ENCODE measurements around the gene OPCML. TPM values are rescaled to one million over a fixed set of nuclear protein-coding genes. Genes with fewer than 3 reads are reported as not detected.

Gene OPCML
- total RNA-seq, 2 donors from 2014 or later, result not detected

DNA sequence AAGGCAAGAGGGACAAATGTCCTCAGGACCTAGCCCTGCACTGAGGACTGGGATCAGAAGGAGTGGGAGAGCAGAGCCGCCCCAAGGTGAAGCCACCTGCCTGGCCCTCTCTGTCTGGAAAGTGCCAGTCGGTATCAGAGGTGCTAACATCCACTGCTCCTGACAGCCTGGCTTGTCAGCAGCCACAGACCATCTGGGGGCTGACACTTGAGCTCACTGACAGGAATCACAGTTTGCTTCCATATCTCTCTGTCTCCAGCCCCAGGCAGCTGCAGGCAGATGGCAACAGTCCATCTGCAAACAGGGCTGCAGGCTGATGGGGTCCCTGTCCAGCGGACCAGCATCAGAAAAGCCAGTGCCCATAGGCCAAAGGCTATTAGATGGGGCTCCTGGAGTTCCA, 5.5 kb downstream of the OPCML start:
- Mint-ChIP-seq H3K27ac (no peak overlapping the region), H3K36me3 (ENCODE audit: low read depth) (peaks cover 3% of the 10 kb centered on the region), H3K4me1 (no peaks in the 10 kb centered on the region), H3K27me3 (peaks cover 35% of the 10 kb centered on the region), H3K4me3 (no peak overlapping the region)
- H3K9me3 ChIP-seq (ENCODE audit: control insufficient read depth, low read length, poor library complexity, severe bottlenecking), result no peaks in the 10 kb centered on the region
- ATAC-seq (no peak), DNase-seq (no peak)

GRCh38 chr11:133525976-133526375, 6.3 kb downstream of the OPCML start:
- H3K27ac Mint-ChIP-seq, result no peak overlapping the region
- no peaks in the 10 kb centered on the region for H3K9me3 ChIP-seq (ENCODE audit: control insufficient read depth, low read length, poor library complexity, severe bottlenecking)
- H3K27me3 Mint-ChIP-seq, result peaks cover 27% of the 10 kb centered on the region
- no peaks in the 10 kb centered on the region for H3K4me1 Mint-ChIP-seq
- H3K4me3 Mint-ChIP-seq, result no peak overlapping the region
- H3K36me3 Mint-ChIP-seq (ENCODE audit: low read depth), result no peaks in the 10 kb centered on the region
- no peak for DNase-seq
- ATAC-seq, result no peak

- Mint-ChIP-seq H3K27me3 (peaks cover 14% of the 10 kb centered on the region), H3K36me3 (ENCODE audit: low read depth) (no peaks in the 10 kb centered on the region), H3K4me1 (no peaks in the 10 kb centered on the region), H3K27ac (no peak overlapping the region), H3K4me3 (no peak overlapping the region)
- DNase-seq, result no peak
- ATAC-seq, result no peak
- H3K9me3 ChIP-seq (ENCODE audit: control insufficient read depth, low read length, poor library complexity, severe bottlenecking), result no peaks in the 10 kb centered on the region
Observed at GRCh38 chr11:133524488-133524887, 7.8 kb downstream of the OPCML start.

DNA sequence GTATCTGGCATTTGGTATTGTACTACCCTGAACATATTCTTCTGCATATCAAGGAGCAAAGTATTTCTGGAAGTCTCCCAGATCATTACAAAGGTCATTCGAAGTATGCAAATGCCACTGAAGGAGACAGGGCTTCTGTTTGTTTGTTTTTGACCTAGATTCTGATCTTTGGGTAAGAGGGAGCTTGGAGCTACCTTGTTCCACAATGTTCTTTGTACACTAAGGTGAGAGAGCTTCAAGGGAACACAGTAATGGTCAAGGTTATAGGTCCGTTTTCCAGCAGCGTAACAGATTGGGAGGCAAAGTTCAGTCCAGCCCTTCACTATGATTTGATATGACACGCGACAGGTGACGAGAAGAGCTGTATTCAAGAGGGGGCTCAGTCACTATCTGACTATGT, 10.0 kb downstream of the OPCML start:
- H3K9me3 ChIP-seq (ENCODE audit: control insufficient read depth, low read length, poor library complexity, severe bottlenecking), result no peaks in the 10 kb centered on the region
- no peaks in the 10 kb centered on the region for H3K4me1 Mint-ChIP-seq
- ATAC-seq, result no peak
- no peak for DNase-seq
- H3K27me3 Mint-ChIP-seq, result no peaks in the 10 kb centered on the region
- no peaks in the 10 kb centered on the region for H3K36me3 Mint-ChIP-seq (ENCODE audit: low read depth)
- H3K27ac Mint-ChIP-seq, result no peak overlapping the region
- no peak overlapping the region for H3K4me3 Mint-ChIP-seq

- Mint-ChIP-seq H3K4me3 (no peak overlapping the region), H3K27ac (no peak overlapping the region), H3K27me3 (no peaks in the 10 kb centered on the region), H3K36me3 (ENCODE audit: low read depth) (no peaks in the 10 kb centered on the region), H3K4me1 (no peaks in the 10 kb centered on the region)
- ATAC-seq (no peak), DNase-seq (no peak)
- H3K9me3 ChIP-seq (ENCODE audit: control insufficient read depth, low read length, poor library complexity, severe bottlenecking), result no peaks in the 10 kb centered on the region
Observed at GRCh38 chr11:133521502-133521901, 10.8 kb downstream of the OPCML start.

DNA sequence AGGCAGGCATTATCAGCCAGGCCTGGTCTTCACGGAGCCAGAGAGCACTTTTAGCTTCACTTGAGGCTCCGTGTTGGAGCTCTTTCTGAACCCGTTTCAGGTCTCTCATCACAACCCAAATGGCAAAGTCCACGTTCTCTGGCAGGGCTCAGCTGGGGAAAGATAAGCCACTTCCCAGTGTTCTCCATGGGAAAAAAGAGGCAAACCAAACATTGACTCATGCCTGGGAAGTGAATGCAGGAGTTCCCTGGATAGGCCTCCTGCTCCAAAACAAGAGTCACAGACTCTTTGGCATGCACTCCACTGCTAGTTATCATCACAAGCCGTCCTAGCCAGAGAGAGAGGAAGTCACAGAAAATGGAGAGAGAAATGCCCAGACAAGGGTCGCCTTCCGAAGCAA, 11.6 kb downstream of the OPCML start:
- ATAC-seq (no peak), DNase-seq (no peak)
- Mint-ChIP-seq H3K4me1 (no peaks in the 10 kb centered on the region), H3K27ac (no peak overlapping the region), H3K36me3 (ENCODE audit: low read depth) (no peaks in the 10 kb centered on the region), H3K27me3 (no peaks in the 10 kb centered on the region), H3K4me3 (no peak overlapping the region)
- no peaks in the 10 kb centered on the region for H3K9me3 ChIP-seq (ENCODE audit: control insufficient read depth, low read length, poor library complexity, severe bottlenecking)

DNA sequence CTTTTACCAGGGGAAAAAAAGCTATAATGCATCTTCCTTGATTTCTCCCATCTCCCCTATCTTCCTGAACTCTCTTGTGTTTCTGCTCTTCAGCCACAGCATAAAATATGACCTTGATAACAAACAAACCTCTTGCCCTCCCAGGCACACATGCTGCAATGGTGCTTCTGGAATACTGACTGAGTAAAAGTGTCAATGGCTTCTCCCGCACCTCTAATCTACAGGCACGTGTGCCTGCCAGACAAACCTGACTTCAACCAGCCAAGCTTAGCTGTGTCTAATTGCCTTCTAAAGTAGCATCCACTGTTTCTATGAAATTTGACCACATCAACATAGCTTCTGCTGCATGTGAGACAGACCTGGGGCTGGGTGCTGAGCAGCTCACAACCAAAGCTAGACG, 12.7 kb downstream of the OPCML start:
- Mint-ChIP-seq H3K27me3 (no peaks in the 10 kb centered on the region), H3K4me1 (no peaks in the 10 kb centered on the region), H3K27ac (no peak overlapping the region), H3K36me3 (ENCODE audit: low read depth) (no peaks in the 10 kb centered on the region), H3K4me3 (no peak overlapping the region)
- H3K9me3 ChIP-seq (ENCODE audit: control insufficient read depth, low read length, poor library complexity, severe bottlenecking), result no peaks in the 10 kb centered on the region
- DNase-seq (no peak), ATAC-seq (no peak)

- Mint-ChIP-seq H3K36me3 (ENCODE audit: low read depth) (no peaks in the 10 kb centered on the region), H3K4me1 (no peaks in the 10 kb centered on the region), H3K27ac (no peak overlapping the region), H3K27me3 (no peaks in the 10 kb centered on the region), H3K4me3 (no peak overlapping the region)
- DNase-seq, result no peak
- ATAC-seq, result no peak
- H3K9me3 ChIP-seq (ENCODE audit: control insufficient read depth, low read length, poor library complexity, severe bottlenecking), result no peaks in the 10 kb centered on the region
Observed at GRCh38 chr11:133518702-133519264, 13.5 kb downstream of the OPCML start.

DNA sequence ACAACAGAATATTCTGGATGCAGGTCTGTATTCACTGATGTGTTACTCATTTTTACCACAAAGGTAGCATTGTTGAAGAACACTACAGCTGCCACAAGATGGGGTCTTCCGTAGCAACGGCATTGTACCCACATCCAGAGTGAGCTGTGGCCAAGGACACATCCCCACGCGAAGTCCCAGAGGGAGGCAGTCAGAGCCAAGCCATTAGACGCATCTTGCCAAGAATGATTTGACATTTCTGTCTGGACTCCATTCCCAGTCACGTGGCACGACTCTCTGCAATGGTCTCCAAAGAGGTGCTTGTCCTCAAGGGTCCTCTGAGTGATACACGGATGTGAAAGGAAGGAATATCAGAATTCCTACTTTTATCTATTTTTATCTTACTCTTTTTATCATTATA, 15.5 kb downstream of the OPCML start:
- Mint-ChIP-seq H3K4me1 (no peaks in the 10 kb centered on the region), H3K36me3 (ENCODE audit: low read depth) (no peaks in the 10 kb centered on the region), H3K27ac (no peak overlapping the region), H3K4me3 (no peak overlapping the region), H3K27me3 (no peaks in the 10 kb centered on the region)
- H3K9me3 ChIP-seq (ENCODE audit: control insufficient read depth, low read length, poor library complexity, severe bottlenecking), result no peaks in the 10 kb centered on the region
- DNase-seq, result no peak
- ATAC-seq, result no peak

GRCh38 chr11:133515107-133515506, 17.2 kb downstream of the OPCML start:
- Mint-ChIP-seq H3K36me3 (ENCODE audit: low read depth) (no peaks in the 10 kb centered on the region), H3K27ac (no peak overlapping the region), H3K27me3 (no peaks in the 10 kb centered on the region), H3K4me3 (no peak overlapping the region), H3K4me1 (no peaks in the 10 kb centered on the region)
- ATAC-seq (no peak), DNase-seq (no peak)
- H3K9me3 ChIP-seq (ENCODE audit: control insufficient read depth, low read length, poor library complexity, severe bottlenecking), result no peaks in the 10 kb centered on the region

DNA sequence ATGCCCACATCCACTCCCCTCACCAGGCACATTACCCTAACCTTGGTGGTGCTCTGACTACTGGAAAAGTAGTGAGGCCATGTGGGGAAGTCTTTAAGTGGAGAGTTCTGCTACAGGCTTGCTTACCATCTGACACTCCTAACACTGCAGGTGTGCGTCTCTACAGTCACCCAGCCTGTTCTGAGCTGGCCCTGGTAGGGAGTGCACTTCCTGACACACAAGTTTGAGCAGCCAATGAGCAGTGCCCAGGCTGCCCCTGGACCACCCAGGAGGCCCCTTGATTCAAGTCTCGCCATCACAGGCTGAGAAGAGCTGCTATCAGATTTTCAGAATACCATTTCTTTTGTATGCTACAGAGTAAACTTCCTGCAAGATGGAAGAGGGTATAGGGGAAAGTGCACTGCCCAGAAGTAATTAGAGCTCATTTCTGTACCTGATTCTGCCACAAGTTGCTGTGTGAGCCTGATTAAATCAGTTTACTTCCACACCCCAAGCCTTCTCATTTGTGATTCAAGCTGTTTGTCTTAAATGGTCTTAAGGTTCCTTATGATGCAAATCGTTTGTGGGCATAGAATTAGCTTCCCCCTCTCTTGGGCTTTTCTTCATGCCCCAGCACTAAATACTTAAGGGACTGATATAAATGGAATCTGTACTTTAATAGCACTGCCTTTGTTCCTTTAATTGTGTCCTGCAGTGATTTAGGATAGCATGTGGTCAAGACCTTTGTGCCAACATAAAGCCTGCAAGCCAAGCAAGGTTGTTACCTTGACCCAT, 22.2 kb downstream of the OPCML start:
- H3K36me3 Mint-ChIP-seq (ENCODE audit: low read depth), result no peaks in the 10 kb centered on the region
- ATAC-seq, result no peak

DNA sequence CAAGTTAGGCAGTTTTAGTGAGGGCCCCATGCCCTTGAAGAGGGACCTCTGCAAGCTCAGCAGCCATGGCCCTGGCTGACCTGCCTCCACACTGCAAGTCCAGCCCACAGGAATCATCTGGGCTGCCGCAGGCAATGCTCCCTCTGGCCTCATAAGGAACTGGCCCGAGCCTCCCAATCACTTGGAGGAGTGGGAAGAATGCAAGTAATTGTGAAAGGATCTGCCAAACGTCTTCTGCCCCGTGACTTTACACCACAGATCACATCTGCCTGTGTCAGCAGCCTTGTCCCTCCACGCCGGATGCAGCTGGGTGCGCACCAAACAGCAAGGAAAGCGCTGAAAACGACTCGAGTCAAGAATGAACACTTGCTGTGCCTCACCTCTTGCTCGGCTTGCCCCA, 23.8 kb downstream of the OPCML start:
- Mint-ChIP-seq H3K4me1 (no peaks in the 10 kb centered on the region), H3K27ac (no peak overlapping the region), H3K36me3 (ENCODE audit: low read depth) (no peaks in the 10 kb centered on the region), H3K27me3 (peaks cover 9% of the 10 kb centered on the region), H3K4me3 (no peak overlapping the region)
- no peaks in the 10 kb centered on the region for H3K9me3 ChIP-seq (ENCODE audit: control insufficient read depth, low read length, poor library complexity, severe bottlenecking)
- ATAC-seq (no peak), DNase-seq (no peak)

More for the DNA sequence above, 22.2 kb downstream of the OPCML start:
- Mint-ChIP-seq H3K27ac (no peak overlapping the region), H3K4me1 (no peaks in the 10 kb centered on the region), H3K27me3 (no peaks in the 10 kb centered on the region), H3K4me3 (no peak overlapping the region)
- no peaks in the 10 kb centered on the region for H3K9me3 ChIP-seq (ENCODE audit: control insufficient read depth, low read length, poor library complexity, severe bottlenecking)
- DNase-seq, result no peak

DNA sequence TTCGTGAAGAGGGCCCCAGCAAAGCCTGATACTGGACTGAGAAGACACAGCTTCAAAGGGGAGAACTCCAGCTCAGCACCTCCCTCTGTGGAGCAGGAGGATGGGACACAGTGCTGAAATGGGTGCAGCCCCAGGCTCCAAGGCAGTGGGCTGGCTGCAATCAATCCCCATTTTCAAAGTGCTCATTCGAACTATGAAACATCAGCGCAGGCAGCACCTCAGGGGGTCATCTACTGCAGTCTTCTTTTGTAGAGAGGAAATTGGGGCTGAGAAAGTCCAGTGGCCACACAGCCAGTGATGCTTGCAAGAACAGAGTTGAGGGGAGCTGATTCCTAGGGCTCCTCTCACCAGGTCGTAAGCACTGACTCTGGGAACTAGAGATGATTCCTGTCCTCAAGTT, 25.1 kb downstream of the OPCML start:
- H3K9me3 ChIP-seq (ENCODE audit: control insufficient read depth, low read length, poor library complexity, severe bottlenecking), result no peaks in the 10 kb centered on the region
- ATAC-seq (no peak), DNase-seq (no peak)
- Mint-ChIP-seq H3K4me3 (no peak overlapping the region), H3K27me3 (peaks cover 11% of the 10 kb centered on the region), H3K36me3 (ENCODE audit: low read depth) (no peaks in the 10 kb centered on the region), H3K27ac (no peak overlapping the region), H3K4me1 (no peaks in the 10 kb centered on the region)

GRCh38 chr11:133506551-133507094, 25.7 kb downstream of the OPCML start:
- H3K4me1 Mint-ChIP-seq, result no peaks in the 10 kb centered on the region
- H3K9me3 ChIP-seq (ENCODE audit: control insufficient read depth, low read length, poor library complexity, severe bottlenecking), result no peaks in the 10 kb centered on the region
- H3K36me3 Mint-ChIP-seq (ENCODE audit: low read depth), result no peaks in the 10 kb centered on the region
- ATAC-seq (no peak), DNase-seq (no peak)
- H3K4me3 Mint-ChIP-seq, result no peak overlapping the region
- H3K27me3 Mint-ChIP-seq, result peaks cover 11% of the 10 kb centered on the region
- H3K27ac Mint-ChIP-seq, result no peak overlapping the region
